Neuronal stem cell (in vitro differentiated cells): Measurements from ENCODE around the gene WDR86.
A peak's percentile ranks its signal among the peaks of the same experiment; 100 is the strongest.

Experiments used
- DNase-seq: peaks from one replicate; pipeline ENCODE4 v3.0.0-alpha.2; 2013; ENCODE audit warnings: low spot score
- H2AFZ ChIP-seq: one replicate; pipeline ENCODE4 v1.6.1; 2013; ENCODE audit warnings: mild to moderate bottlenecking, low read length, inconsistent platforms
- H2AK5ac ChIP-seq: 2 replicates; pipeline ENCODE4 v1.6.1; 2013; ENCODE audit warnings: low read depth, mild to moderate bottlenecking, inconsistent platforms, low read length, moderate library complexity, mixed read lengths
- H2BK120ac ChIP-seq: 2 replicates; pipeline ENCODE4 v1.6.1; 2013; ENCODE audit warnings: low read depth, mild to moderate bottlenecking, inconsistent platforms, low read length, moderate library complexity, mixed read lengths
- H2BK12ac ChIP-seq: one replicate; pipeline ENCODE4 v1.6.1; 2013; ENCODE audit warnings: low read length, inconsistent platforms
- H2BK15ac ChIP-seq: 2 replicates; pipeline ENCODE4 v1.6.1; 2013; ENCODE audit warnings: mild to moderate bottlenecking, low read length, inconsistent platforms, mixed read lengths
- H2BK5ac ChIP-seq: one replicate; pipeline ENCODE4 v1.6.1; 2013; ENCODE audit warnings: inconsistent platforms, mild to moderate bottlenecking, low read length, moderate library complexity
- H3K14ac ChIP-seq: one replicate; pipeline ENCODE4 v1.6.1; 2013; ENCODE audit warnings: low read length, inconsistent platforms
- H3K18ac ChIP-seq: 2 replicates; pipeline ENCODE4 v1.6.1; 2013; ENCODE audit warnings: low read length, inconsistent platforms
- H3K23ac ChIP-seq: 2 replicates; pipeline ENCODE4 v1.6.1; 2013; ENCODE audit warnings: low read depth, mild to moderate bottlenecking, mixed read lengths, low read length, inconsistent platforms; ENCODE audit not compliant: poor library complexity
- H3K27ac ChIP-seq: replicated peaks from 3 replicates; pipeline ENCODE4 v1.5.1; 2013; ENCODE audit warnings: low read length, inconsistent platforms
- H3K27me3 ChIP-seq, 3 experiments: 2 replicates each; pipeline ENCODE4 v1.6.1; 2013; ENCODE audit warnings: low read length in 3 of 3, mild to moderate bottlenecking in 2 of 3, inconsistent platforms in 1 of 3, low read depth in 1 of 3, mixed read lengths in 1 of 3, moderate library complexity in 1 of 3; ENCODE audit not compliant: control insufficient read depth in 3 of 3, insufficient read depth in 3 of 3
- H3K36me3 ChIP-seq, 2 donors: replicated peaks in 1 of 2; 2 replicates each; pipeline ENCODE4 v1.6.1; 2013; ENCODE audit warnings: low read length in 2 of 2; ENCODE audit not compliant: control insufficient read depth in 2 of 2, insufficient read depth in 2 of 2
- H3K4ac ChIP-seq: 2 replicates; pipeline ENCODE4 v1.6.1; 2013; ENCODE audit warnings: inconsistent platforms, mild to moderate bottlenecking, low read length, moderate library complexity
- H3K4me1 ChIP-seq, 2 donors: 1 replicate in 1 of 2; 2 replicates in 1 of 2; pipeline ENCODE4 v1.6.1; 2013; ENCODE audit warnings: low read length in 2 of 2, low read depth in 1 of 2; ENCODE audit not compliant: control insufficient read depth in 2 of 2, insufficient read depth in 1 of 2
- H3K4me2 ChIP-seq: one replicate; pipeline ENCODE4 v1.6.1; 2013; ENCODE audit warnings: mild to moderate bottlenecking, low read length, inconsistent platforms; ENCODE audit not compliant: insufficient read depth, poor library complexity, severe bottlenecking
- H3K4me3 ChIP-seq, 2 donors: 2 replicates each; pipeline ENCODE4 v1.5.1; 2013; ENCODE audit warnings: low read length in 2 of 2, mild to moderate bottlenecking in 2 of 2, inconsistent platforms in 1 of 2, moderate library complexity in 1 of 2
- H3K79me1 ChIP-seq: one replicate; pipeline ENCODE4 v1.6.1; 2013; ENCODE audit warnings: low read depth, mild to moderate bottlenecking, inconsistent platforms, low read length, moderate library complexity
- H3K9ac ChIP-seq: one replicate; pipeline ENCODE4 v1.6.1; 2013; ENCODE audit warnings: mild to moderate bottlenecking, low read depth, low read length, inconsistent platforms; ENCODE audit not compliant: poor library complexity
- H3K9me3 ChIP-seq, 2 donors: replicated peaks in 1 of 2; 2 replicates each; pipeline versions ENCODE3 to v1.6.1; 2013; ENCODE audit warnings: low read length in 2 of 2, mild to moderate bottlenecking in 2 of 2, inconsistent platforms in 1 of 2, low read depth in 1 of 2, mixed read lengths in 1 of 2, moderate library complexity in 1 of 2; ENCODE audit not compliant: control insufficient read depth in 2 of 2, insufficient read depth in 1 of 2
- H4K8ac ChIP-seq: one replicate; pipeline ENCODE4 v1.6.1; 2013; ENCODE audit warnings: low read depth, mild to moderate bottlenecking, inconsistent platforms, low read length, moderate library complexity
- H4K91ac ChIP-seq: one replicate; pipeline ENCODE4 v1.6.1; 2013; ENCODE audit warnings: low read length, low read depth, mild to moderate bottlenecking, inconsistent platforms; ENCODE audit not compliant: poor library complexity
- WGBS, 2 donors: extraction: QIAGEN DNeasy Blood & Tissue Kit; methylation state at CpG; one replicate each; pipeline ENCODE4 v1.1.7; 2013; ENCODE audit warnings: missing lambda C conversion rate in 2 of 2, mixed read lengths in 1 of 2; ENCODE audit not compliant: insufficient read length in 2 of 2, insufficient replicate concordance in 1 of 2; ENCODE audit errors: extremely low coverage in 2 of 2; 5-methylcytosine and 5-hydroxymethylcytosine counted together

WDR86 gene

GRCh38 chr7:151343516-151343915, 66.3 kb downstream of the WDR86 start:
- no peak overlapping the region for H4K91ac ChIP-seq
- no peak overlapping the region for H3K23ac ChIP-seq
- no peak overlapping the region for H3K14ac ChIP-seq
- H2BK12ac ChIP-seq, result no peak overlapping the region
- H3K18ac ChIP-seq, result no peak overlapping the region
- no peak overlapping the region for H3K4me2 ChIP-seq
- no peak overlapping the region for H2AK5ac ChIP-seq
- H3K4me3 ChIP-seq, result no peak overlapping the region
- WGBS, 2 donors, result no CpG with 5 or more reads among the region's 9 CpGs
- H3K36me3 ChIP-seq, result peaks cover 15 to 44% of the 10 kb centered on the region in 2 donors
- DNase-seq, result no peak
- H2BK5ac ChIP-seq, result no peak overlapping the region
- no peak overlapping the region for H4K8ac ChIP-seq
- H2BK120ac ChIP-seq, result no peak overlapping the region
- H3K79me1 ChIP-seq, result peaks cover 5% of the 10 kb centered on the region
- no peak overlapping the region for H3K27ac ChIP-seq
- H2AFZ ChIP-seq, result no peak overlapping the region
- no peak overlapping the region for H3K4ac ChIP-seq
- peaks cover 0 to 4% of the 10 kb centered on the region in 2 donors for H3K4me1 ChIP-seq
- H3K9ac ChIP-seq, result no peak overlapping the region
- peaks cover 2 to 3% of the 10 kb centered on the region in 2 donors for H3K9me3 ChIP-seq
- H3K27me3 ChIP-seq, result peaks cover 0 to 4% (median 2%) of the 10 kb centered on the region in 3 experiments
- no peak overlapping the region for H2BK15ac ChIP-seq

DNA sequence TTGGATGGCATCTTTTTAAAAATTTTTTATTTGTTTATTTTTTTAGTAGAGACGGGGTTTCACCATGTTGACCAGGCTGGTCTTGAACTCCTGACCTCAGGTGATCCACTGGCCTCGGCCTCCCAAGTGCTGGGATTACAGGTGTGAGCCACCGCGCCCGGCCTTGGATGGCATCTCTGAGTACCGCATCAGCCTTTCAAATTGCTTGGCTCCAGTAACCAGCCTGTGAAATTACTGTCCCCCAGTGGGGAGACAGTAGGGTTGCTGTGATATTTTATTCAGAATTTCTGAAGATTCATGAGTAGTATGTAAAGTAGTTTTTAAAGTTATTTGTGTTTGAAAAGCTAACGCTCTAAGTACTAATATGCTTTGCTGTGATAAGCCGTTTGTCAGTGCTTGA, 67.0 kb downstream of the WDR86 start:
- H3K18ac ChIP-seq, result no peak overlapping the region
- H3K79me1 ChIP-seq, result peaks cover 5% of the 10 kb centered on the region
- H2AK5ac ChIP-seq, result no peak overlapping the region
- peaks cover 0 to 4% (median 2%) of the 10 kb centered on the region in 3 experiments for H3K27me3 ChIP-seq
- DNase-seq, result no peak
- no CpG with 5 or more reads among the region's 8 CpGs for WGBS, 2 donors
- H3K4me2 ChIP-seq, result no peak overlapping the region
- H2BK120ac ChIP-seq, result no peak overlapping the region
- no peak overlapping the region for H4K91ac ChIP-seq
- peaks cover 15 to 39% of the 10 kb centered on the region in 2 donors for H3K36me3 ChIP-seq
- no peak overlapping the region for H3K4ac ChIP-seq
- no peak overlapping the region for H2AFZ ChIP-seq
- H3K9me3 ChIP-seq, result peaks cover 2 to 3% of the 10 kb centered on the region in 2 donors
- peaks cover 0 to 4% of the 10 kb centered on the region in 2 donors for H3K4me1 ChIP-seq
- no peak overlapping the region for H2BK12ac ChIP-seq
- no peak overlapping the region for H3K27ac ChIP-seq
- peak overlapping the region in 1 of 2 donors; percentile 80 for H3K4me3 ChIP-seq
- H3K14ac ChIP-seq, result no peak overlapping the region
- no peak overlapping the region for H2BK15ac ChIP-seq
- no peak overlapping the region for H2BK5ac ChIP-seq
- H3K23ac ChIP-seq, result no peak overlapping the region
- H3K9ac ChIP-seq, result no peak overlapping the region
- H4K8ac ChIP-seq, result no peak overlapping the region

DNA sequence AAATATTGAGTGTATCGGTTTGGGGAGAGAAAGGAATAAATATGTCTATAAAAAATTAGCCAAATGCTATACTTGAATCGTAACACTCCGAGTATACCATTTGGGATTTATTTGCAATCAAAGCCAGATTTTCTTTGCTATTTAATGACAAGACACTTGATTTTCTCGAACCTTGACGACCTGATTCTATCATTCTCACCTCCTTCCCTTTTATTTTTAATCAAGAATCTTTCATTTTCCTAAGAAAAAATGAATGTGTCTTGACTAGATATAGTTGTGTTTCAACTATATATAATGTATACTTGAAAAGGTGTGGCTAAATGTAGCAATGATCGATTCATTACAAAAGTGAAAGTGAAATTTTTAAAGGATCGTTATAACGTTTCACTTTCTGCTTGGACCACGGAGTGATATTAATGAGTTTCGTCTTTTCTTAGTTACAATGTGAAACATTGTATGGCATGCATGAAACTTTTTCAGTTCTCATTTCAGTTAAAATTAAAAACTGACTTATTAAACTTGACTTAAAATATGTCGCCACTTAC, 67.7 kb downstream of the WDR86 start:
- Histone ChIP-seq H3K27ac (no peak overlapping the region), H2AFZ (peak overlapping the region; percentile 99), H3K23ac (no peak overlapping the region), H4K8ac (no peak overlapping the region), H3K4me2 (peak overlapping the region; percentile 49), H3K9me3 (peaks cover 2 to 3% of the 10 kb centered on the region in 2 donors), H2BK15ac (no peak overlapping the region), H2BK120ac (no peak overlapping the region), H2BK12ac (no peak overlapping the region), H2AK5ac (no peak overlapping the region), H3K4me3 (peak overlapping the region; percentile 80 to 83), H3K14ac (no peak overlapping the region), H3K36me3 (peaks cover 15 to 33% of the 10 kb centered on the region in 2 donors), H3K4me1 (peaks cover 0 to 4% of the 10 kb centered on the region in 2 donors), H2BK5ac (no peak overlapping the region), H3K9ac (no peak overlapping the region), H3K27me3 (peaks cover 0 to 4% (median 2%) of the 10 kb centered on the region in 3 experiments), H3K79me1 (peaks cover 5% of the 10 kb centered on the region), H3K18ac (no peak overlapping the region), H4K91ac (no peak overlapping the region), H3K4ac (no peak overlapping the region)
- 100% methylated on average over 2 of the region's 11 CpGs; no CpG with 5 or more reads in 1 of the 2 donors for WGBS, 2 donors
- DNase-seq, result no peak

DNA sequence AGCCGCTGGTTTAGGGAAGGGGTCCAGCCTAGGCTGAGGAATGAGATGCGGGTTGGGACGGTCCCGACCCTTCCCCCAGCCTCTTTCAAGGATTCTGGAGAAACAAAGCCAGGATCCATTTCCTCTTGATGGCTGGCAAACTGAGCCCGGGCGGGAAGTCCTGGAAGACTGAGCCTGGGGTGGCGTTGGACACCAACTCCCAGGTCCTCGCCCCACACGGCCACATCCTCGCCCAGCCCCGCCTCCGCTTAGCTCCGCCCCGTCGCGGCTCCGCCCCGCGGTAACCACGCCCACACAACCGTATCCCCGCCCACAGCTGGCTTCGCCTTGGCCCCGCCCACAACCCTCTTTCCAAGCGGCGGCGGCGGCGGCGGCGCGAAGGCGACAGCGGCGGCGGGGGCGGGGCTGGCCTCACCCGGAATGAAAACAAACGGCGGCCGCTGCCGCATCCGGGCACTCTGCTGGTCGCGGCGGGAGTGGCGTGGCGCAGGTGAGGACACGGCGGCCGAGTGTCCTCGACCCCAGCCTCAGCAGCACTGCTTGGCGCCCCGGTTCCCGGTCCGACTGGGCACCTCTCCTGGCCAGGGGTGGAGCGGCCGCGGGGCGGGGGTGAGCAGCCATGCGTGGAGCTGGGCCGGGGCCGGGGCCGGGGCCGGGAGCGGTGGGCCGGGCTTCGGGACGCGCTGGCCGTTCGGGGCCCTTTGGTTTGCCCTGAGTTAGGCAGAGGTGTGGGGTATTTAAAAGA, 68.3 kb downstream of the WDR86 start, which contains the start of gene NUB1:
NUB1 (plus strand) TSS at position 456 of the 745 bp plus-strand sequence. CDS start 3,538 bp downstream, outside the sequence.
- peak; percentile 91 for DNase-seq
- Histone ChIP-seq H3K27ac (no peak within 1 kb of the TSS), H2BK120ac (no peak within 1 kb of the TSS), H3K9me3 (peaks cover 2 to 3% of the 10 kb centered on the region in 2 donors), H3K27me3 (peaks cover 0 to 4% (median 2%) of the 10 kb centered on the region in 3 experiments), H2BK15ac (peak within 1 kb of the TSS; percentile 40), H3K79me1 (peaks cover 5% of the 10 kb centered on the region), H2AK5ac (no peak within 1 kb of the TSS), H2BK12ac (no peak within 1 kb of the TSS), H3K23ac (peak within 1 kb of the TSS; percentile 98), H3K4me3 (peak within 1 kb of the TSS; percentile 80 to 83), H3K14ac (no peak within 1 kb of the TSS), H3K4me1 (peaks cover 0 to 4% of the 10 kb centered on the region in 2 donors), H2AFZ (peak within 1 kb of the TSS; percentile 99), H3K18ac (peak within 1 kb of the TSS; percentile 99), H4K8ac (no peak within 1 kb of the TSS), H2BK5ac (no peak within 1 kb of the TSS), H3K4ac (peak within 1 kb of the TSS; percentile 84), H3K36me3 (peaks cover 11 to 26% of the 10 kb centered on the region in 2 donors), H4K91ac (no peak within 1 kb of the TSS), H3K9ac (peak within 1 kb of the TSS; percentile 94), H3K4me2 (peak within 1 kb of the TSS; percentile 84)
- WGBS, 2 donors, result no CpG with 5 or more reads among the region's 72 CpGs
